Large intestine (tissue), 3 donors: ENCODE data around the gene CTTN. TPM values are rescaled to one million over a fixed set of nuclear protein-coding genes. Genes with fewer than 3 reads are reported as not detected.
A peak's percentile ranks its signal among the peaks of the same experiment; 100 is the strongest.

Source experiments
- DNase-seq, 2 donors: peaks; one replicate each; pipeline versions ENCODE4 v3.0.0 to v3.0.0-alpha.2; 2013
- H3K27ac ChIP-seq: one replicate; pipeline ENCODE4 v1.5.1; 2013; ENCODE audit warnings: low read length
- H3K27me3 ChIP-seq: 2 replicates; pipeline ENCODE4 v1.6.1; 2013; ENCODE audit warnings: low read length; ENCODE audit not compliant: control insufficient read depth, insufficient read depth
- H3K36me3 ChIP-seq: 2 replicates; pipeline ENCODE4 v1.6.1; 2013; ENCODE audit warnings: low read length; ENCODE audit not compliant: control insufficient read depth, insufficient read depth
- H3K4me1 ChIP-seq: one replicate; pipeline ENCODE4 v1.6.1; 2013; ENCODE audit warnings: low read length; ENCODE audit not compliant: control insufficient read depth, insufficient read depth
- H3K4me3 ChIP-seq: one replicate; pipeline ENCODE4 v1.5.1; 2013; ENCODE audit warnings: low read length
- H3K9me3 ChIP-seq: one replicate; pipeline ENCODE4 v1.6.1; 2013; ENCODE audit warnings: mild to moderate bottlenecking, low read depth, low read length, moderate library complexity; ENCODE audit not compliant: control insufficient read depth
- WGBS: methylation state at CpG from one replicate; pipeline ENCODE4 v1.1.5; 2013; ENCODE audit warnings: low lambda C conversion rate; ENCODE audit not compliant: insufficient coverage; 5-methylcytosine and 5-hydroxymethylcytosine counted together
- polyA plus RNA-seq: library from polyadenylated mRNA; unstranded; fragments of 120-200 nt; gene quantifications from one replicate; pipeline ENCODE4 v1.2.1, GENCODE V29; 2013

CTTN gene
- polyA plus RNA-seq, 1 donor = 224 TPM

GRCh38 chr11:70473186-70473872 is 75.0 kb downstream of the CTTN start:
- Histone ChIP-seq H3K27me3 (no peaks in the 10 kb centered on the region), H3K9me3 (no peaks in the 10 kb centered on the region), H3K4me3 (no peak overlapping the region), H3K4me1 (no peaks in the 10 kb centered on the region), H3K36me3 (peaks cover 7% of the 10 kb centered on the region), H3K27ac (no peak overlapping the region)
- no peak for DNase-seq
- WGBS = no CpG with 5 or more reads among the region's 22 CpGs

DNA sequence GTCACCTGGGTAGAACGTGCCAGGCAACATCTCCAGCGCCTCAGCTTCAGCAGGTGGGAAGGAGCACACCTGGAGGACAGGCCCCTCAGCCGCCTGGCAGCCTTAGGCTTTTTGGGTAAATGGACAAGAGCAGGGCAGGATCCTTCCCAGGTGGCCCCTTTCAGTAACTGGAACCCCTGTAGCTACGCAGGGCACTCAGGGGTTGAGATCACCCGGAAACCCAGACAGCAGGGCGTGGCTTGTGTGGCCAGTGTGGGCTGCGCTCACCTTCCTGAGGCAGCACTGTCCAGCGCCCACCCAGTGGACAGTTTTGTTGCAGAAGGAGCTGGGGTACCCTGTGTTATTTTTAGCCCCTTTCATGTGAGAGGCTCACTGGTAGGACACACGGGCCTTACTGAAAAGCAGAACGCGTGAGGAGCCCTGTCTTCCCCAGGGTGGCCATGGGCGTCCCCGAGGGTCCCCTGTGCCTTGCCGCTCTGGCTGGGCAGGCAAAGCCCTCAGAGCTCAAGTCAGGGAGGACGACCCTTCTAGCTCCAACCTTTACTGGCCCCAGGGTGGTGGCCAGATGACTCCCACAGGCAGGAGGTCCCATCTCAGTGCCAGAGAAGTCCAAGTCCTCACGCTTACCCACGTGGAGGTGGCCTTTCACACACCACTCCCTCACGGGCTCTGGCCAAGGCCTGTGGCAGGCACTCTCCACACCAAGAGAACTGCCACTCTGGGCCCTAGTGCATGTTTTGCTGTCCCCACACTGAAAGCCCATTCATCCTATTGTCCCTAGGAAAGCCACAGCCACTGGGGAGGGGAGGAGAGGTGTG is 75.8 kb downstream of the CTTN start:
- no peaks in the 10 kb centered on the region for H3K9me3 ChIP-seq
- DNase-seq = no peak
- H3K4me3 ChIP-seq = no peak overlapping the region
- WGBS = no CpG with 5 or more reads among the region's 18 CpGs
- H3K27me3 ChIP-seq = no peaks in the 10 kb centered on the region
- no peak overlapping the region for H3K27ac ChIP-seq
- peaks cover 7% of the 10 kb centered on the region for H3K36me3 ChIP-seq
- H3K4me1 ChIP-seq = no peaks in the 10 kb centered on the region

- DNase-seq = no peak
- WGBS = no CpG with 5 or more reads among the region's 8 CpGs
- H3K4me3 ChIP-seq = no peak overlapping the region
These were observed 76.4 kb downstream of the CTTN start for GRCh38 chr11:70474710-70475109.

DNA sequence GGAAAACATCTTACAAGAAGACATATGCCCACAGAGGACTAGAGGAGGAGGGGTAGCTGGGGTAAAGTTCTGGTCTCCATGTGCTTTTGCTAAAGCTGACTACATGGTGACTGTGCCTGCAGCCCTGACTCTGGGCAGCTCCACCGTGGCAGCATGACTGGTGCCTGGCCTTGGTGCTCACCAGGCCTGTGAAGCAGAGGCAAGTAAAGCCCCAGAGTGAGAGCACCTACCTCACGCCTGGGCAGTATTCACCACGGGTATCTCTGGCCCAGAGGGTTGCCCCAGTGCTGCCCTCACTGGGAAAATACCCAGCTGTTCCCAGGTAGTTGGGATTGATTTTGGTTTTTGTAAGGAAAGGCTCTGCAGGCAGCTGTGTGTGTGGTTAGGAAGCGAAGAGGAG is 78.3 kb downstream of the CTTN start:
- Histone ChIP-seq H3K36me3 (peaks cover 7% of the 10 kb centered on the region), H3K4me3 (no peak overlapping the region), H3K27ac (no peak overlapping the region), H3K9me3 (no peaks in the 10 kb centered on the region), H3K4me1 (no peaks in the 10 kb centered on the region), H3K27me3 (no peaks in the 10 kb centered on the region)
- WGBS = no CpG with 5 or more reads among the region's 4 CpGs
- no peak for DNase-seq

More at GRCh38 chr11:70474710-70475109, 76.4 kb downstream of the CTTN start:
- no peaks in the 10 kb centered on the region for H3K27me3 ChIP-seq
- H3K9me3 ChIP-seq = no peaks in the 10 kb centered on the region
- H3K36me3 ChIP-seq = peaks cover 7% of the 10 kb centered on the region
- H3K4me1 ChIP-seq = no peaks in the 10 kb centered on the region
- no peak overlapping the region for H3K27ac ChIP-seq

GRCh38 chr11:70477176-70477575 is 78.8 kb downstream of the CTTN start:
- 100% methylated on average over 1 of the region's 6 CpGs for WGBS
- Histone ChIP-seq H3K4me3 (no peak overlapping the region), H3K4me1 (no peaks in the 10 kb centered on the region), H3K9me3 (no peaks in the 10 kb centered on the region), H3K27ac (no peak overlapping the region), H3K36me3 (peaks cover 4% of the 10 kb centered on the region), H3K27me3 (no peaks in the 10 kb centered on the region)
- no peak for DNase-seq

- peaks cover 1% of the 10 kb centered on the region for H3K4me1 ChIP-seq
- no peaks in the 10 kb centered on the region for H3K27me3 ChIP-seq
- no CpG with 5 or more reads among the region's 10 CpGs for WGBS
- H3K36me3 ChIP-seq = peaks cover 3% of the 10 kb centered on the region
- DNase-seq = peak in 1 of 2 donors; percentile 27
- H3K27ac ChIP-seq = no peak overlapping the region
- no peaks in the 10 kb centered on the region for H3K9me3 ChIP-seq
- H3K4me3 ChIP-seq = no peak overlapping the region
These were observed 79.3 kb downstream of the CTTN start for GRCh38 chr11:70477609-70478008.

- H3K9me3 ChIP-seq = no peaks in the 10 kb centered on the region
- WGBS = 100% methylated on average over 1 of the region's 11 CpGs
- DNase-seq = no peak
- H3K4me1 ChIP-seq = peaks cover 3% of the 10 kb centered on the region
- no peaks in the 10 kb centered on the region for H3K36me3 ChIP-seq
- no peaks in the 10 kb centered on the region for H3K27me3 ChIP-seq
- no peak overlapping the region for H3K4me3 ChIP-seq
- H3K27ac ChIP-seq = no peak overlapping the region
These were observed 80.0 kb downstream of the CTTN start for GRCh38 chr11:70478166-70478890.

DNA sequence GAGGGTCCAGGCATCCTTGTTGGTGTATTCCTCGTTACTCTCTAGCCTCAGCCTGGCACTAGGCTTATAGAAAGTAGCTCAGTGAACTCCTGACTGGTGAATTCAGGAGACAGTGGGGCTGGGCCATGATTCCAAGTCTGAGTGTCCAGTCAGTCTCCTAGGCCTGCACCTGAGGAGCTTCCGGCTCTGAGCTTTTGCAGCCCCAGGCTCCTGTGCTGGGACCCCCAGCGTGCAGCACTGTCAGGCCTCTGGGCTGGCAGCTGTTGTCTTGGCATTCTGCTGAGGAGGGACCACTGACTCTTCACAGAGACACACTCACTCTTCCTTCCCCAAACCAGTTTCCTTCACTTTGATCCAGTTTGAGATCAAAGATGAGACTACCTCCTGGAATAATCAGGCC is 82.4 kb downstream of the CTTN start:
- no CpG with 5 or more reads among the region's 3 CpGs for WGBS

DNA sequence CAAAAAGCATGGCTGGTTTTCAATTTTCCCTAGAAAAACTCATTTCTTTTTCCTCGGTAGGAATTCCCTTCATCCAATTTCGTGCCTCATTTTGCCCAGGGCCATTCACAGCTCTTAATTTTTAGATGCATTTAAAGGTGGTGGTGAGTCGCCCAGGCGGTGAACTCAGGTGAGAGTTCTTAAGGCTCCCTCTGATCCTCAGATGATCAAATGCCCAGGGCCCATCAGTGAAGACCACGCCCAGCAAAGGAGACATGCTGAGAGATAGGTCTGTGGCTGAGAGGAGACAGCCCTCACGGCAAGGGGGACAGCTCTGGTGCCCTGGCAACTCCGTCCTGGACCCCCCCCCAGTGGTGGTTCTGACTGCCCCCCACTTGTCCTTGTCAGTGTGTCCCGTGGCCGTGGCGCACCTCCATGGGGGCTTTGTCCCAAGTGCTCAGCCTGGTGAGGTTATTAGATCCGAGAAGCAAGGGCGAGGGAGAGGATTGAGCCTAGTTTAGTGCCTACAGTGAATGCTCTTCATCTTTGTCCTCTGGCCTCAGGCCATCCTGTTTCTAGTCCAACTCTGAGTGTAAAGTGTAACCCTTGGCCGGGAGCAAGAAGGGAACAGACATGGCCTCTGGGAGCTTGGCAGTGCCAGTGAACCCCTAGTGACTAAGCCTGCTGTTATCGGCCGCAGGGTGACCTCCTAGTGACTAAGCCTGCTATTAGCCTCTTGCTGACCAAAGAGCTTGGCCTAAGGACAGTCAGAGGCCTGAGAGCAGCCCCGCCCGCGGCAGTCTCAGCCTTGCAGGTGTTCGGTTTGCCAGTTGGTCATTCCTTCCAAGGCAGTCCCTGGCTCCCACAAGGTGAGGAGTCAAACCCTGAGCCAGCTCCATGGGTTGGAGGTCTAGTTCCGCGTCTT is 83.5 kb downstream of the CTTN start:
- Histone ChIP-seq H3K9me3 (no peaks in the 10 kb centered on the region), H3K27ac (peak overlapping the region; percentile 45), H3K4me1 (peaks cover 3% of the 10 kb centered on the region), H3K4me3 (no peak overlapping the region), H3K36me3 (peaks cover 9% of the 10 kb centered on the region), H3K27me3 (no peaks in the 10 kb centered on the region)
- WGBS = 94% methylated on average over 2 of the region's 21 CpGs
- DNase-seq = peak; percentile 31 to 38

More for the DNA sequence above, 82.4 kb downstream of the CTTN start:
- Histone ChIP-seq H3K9me3 (no peaks in the 10 kb centered on the region), H3K27ac (no peak overlapping the region), H3K4me3 (no peak overlapping the region), H3K27me3 (no peaks in the 10 kb centered on the region), H3K36me3 (peaks cover 9% of the 10 kb centered on the region), H3K4me1 (peaks cover 3% of the 10 kb centered on the region)
- no peak for DNase-seq
